C4-2B (cell line): ENCODE results near the gene GPHA2.

ENCODE experiments used
- CTCF ChIP-seq: fragments of 450-650 bp; conservative IDR thresholded peaks from 2 replicates; pipeline ENCODE4 v1.5.1; 2017; ENCODE audit warnings: mild to moderate bottlenecking
- ZFX ChIP-seq: fragments of 450-650 bp; IDR thresholded peaks from 2 replicates; pipeline ENCODE4 v1.6.1; 2017

- TF ChIP-seq CTCF (no peak), ZFX (no peak)
Measured at GRCh38 chr11:64917663-64917995, 18.1 kb downstream of the GPHA2 start.
